ENCODE measurements around the gene VASN.

Gene VASN

GRCh38 chr16:4381072-4381934 lies 9.7 kb downstream of the VASN start:
- in situ Hi-C loops (cut with MboI; ENCODE audit: low sequenced_read_pairs, unreplicated experiment), result no loop called here
- no peak for TF ChIP-seq CTCF (IDR thresholded peaks at IDR 0.05; ENCODE audit: borderline replicate concordance, control extremely low read depth, extremely low read depth, insufficient read depth, missing control alignments)

GRCh38 chr16:4381935-4382794 lies 10.5 kb downstream of the VASN start:
- TF ChIP-seq CTCF (IDR thresholded peaks at IDR 0.05; ENCODE audit: borderline replicate concordance, control extremely low read depth, extremely low read depth, insufficient read depth, missing control alignments), result no peak
- DNase-seq (ENCODE audit: low spot score), result no peak
- in situ Hi-C loops (cut with MboI; ENCODE audit: low sequenced_read_pairs, unreplicated experiment), result no loop called here

More at GRCh38 chr16:4381072-4381934, 9.7 kb downstream of the VASN start:
- no peak for DNase-seq (ENCODE audit: low spot score)

- in situ Hi-C loops (cut with MboI; ENCODE audit: low sequenced_read_pairs, unreplicated experiment), result no loop called here
- no peak for DNase-seq (ENCODE audit: low spot score)
- TF ChIP-seq CTCF (IDR thresholded peaks at IDR 0.05; ENCODE audit: borderline replicate concordance, control extremely low read depth, extremely low read depth, insufficient read depth, missing control alignments), result no peak
Observed at GRCh38 chr16:4382795-4383357, 11.2 kb downstream of the VASN start.

GRCh38 chr16:4383591-4384444 lies 12.2 kb downstream of the VASN start:
- TF ChIP-seq CTCF (IDR thresholded peaks at IDR 0.05; ENCODE audit: borderline replicate concordance, control extremely low read depth, extremely low read depth, insufficient read depth, missing control alignments), result no peak
- in situ Hi-C loops (cut with MboI; ENCODE audit: low sequenced_read_pairs, unreplicated experiment), result no loop called here
- no peak for DNase-seq (ENCODE audit: low spot score)

- DNase-seq (ENCODE audit: low spot score), result no peak
- no peak for TF ChIP-seq CTCF (IDR thresholded peaks at IDR 0.05; ENCODE audit: borderline replicate concordance, control extremely low read depth, extremely low read depth, insufficient read depth, missing control alignments)
- in situ Hi-C loops (cut with MboI; ENCODE audit: low sequenced_read_pairs, unreplicated experiment), result no loop called here
Observed at GRCh38 chr16:4384509-4384942, 12.9 kb downstream of the VASN start.

All from GM13976 (cell line).